EL (cell line): ENCODE data around the gene KRT77.

Source experiments
- DNase-seq: peaks from one replicate; pipeline ENCODE4 v3.0.0-alpha.2; 2016

The KRT77 gene

DNA sequence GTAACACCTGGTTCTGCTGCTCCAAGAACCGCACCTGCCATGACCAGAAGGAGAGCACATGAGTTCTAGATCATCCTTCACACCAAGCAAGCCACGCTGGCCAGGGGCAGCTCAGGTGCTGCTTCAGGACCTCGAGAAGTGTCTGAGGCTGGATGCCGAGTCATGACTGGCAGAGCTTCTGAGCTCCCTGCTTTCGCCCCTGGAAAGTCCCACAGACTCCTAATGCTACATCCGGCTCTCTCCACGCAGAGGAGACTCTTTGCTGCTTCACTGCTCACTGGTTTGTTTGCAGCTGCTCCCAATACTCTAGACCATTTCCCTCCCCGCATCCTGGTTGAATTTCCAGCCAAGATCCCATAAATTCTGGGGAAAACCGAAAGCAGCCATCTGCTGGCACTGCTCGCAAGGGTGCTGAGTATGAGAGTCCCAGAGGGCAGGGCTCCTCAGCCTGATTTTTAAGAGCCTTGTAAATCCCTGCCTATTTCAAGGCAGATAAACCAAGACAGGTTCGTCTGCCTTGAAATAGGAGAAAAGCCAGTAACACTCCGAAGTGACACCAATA, 52.7 kb downstream of the KRT77 start:
- DNase-seq, result peak; percentile 25

DNA sequence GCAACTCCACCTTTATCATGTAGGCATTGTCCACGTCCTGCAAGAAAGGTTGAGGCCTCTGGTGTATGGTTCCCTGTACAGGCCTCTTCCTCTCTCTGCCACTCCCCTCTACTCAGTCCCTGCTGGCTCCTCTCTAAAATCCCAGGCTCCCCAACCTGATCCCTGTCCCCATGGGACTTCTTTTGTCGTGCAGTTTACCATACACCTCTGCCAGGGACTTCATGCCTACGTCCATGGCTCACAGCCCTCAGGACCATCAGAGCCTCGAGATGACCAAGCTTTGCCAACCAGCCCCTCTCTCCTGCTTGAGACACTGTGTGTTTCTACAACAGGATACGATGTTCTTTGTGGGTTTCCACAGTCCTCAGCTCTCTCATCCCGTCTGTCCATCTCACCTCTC, 54.3 kb downstream of the KRT77 start:
- no peak for DNase-seq

DNA sequence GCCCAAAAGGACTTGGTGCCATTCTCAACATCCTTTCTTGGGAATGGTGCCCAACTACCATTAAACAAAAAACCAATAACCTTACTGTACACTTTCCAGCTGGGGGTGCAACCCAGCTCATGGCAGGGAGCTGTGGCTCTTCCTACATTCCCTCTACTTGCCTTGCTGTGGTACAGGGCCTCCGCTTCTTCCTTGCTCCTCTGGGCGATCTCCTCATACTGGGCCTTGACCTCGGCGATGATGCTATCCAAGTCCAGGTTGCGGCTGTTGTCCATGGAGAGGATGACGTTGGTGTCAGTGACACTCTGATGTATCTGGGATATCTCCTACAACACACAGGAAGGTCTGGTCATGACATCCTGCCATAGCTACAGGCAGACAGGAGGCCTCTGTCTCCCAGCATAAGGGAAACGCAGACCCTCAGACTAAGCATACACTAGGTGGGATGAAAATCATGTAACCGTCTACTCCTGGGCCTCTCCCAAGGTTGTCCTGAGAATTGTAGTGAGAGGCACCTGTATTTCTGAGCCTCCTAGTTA, 55.2 kb downstream of the KRT77 start:
- DNase-seq, result no peak

DNA sequence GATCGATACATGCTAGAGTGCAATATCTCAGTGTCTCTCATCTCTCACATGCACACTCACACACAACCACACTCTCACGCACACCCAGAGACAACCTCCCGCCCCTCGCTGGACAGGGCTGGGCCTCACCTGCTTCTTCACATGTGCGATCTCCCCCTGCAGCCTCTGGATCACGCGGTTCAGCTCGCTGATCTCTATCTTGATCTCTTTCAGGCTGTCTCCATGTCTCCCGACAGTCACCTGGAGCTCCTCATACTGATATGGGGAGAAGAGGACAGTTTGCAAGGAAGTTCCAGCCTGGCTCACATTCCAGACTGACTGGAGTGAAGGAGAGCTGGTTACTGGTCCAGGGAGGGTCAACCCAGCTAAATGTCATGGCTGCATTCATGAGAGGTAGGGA, 55.7 kb downstream of the KRT77 start:
- DNase-seq, result no peak

DNA sequence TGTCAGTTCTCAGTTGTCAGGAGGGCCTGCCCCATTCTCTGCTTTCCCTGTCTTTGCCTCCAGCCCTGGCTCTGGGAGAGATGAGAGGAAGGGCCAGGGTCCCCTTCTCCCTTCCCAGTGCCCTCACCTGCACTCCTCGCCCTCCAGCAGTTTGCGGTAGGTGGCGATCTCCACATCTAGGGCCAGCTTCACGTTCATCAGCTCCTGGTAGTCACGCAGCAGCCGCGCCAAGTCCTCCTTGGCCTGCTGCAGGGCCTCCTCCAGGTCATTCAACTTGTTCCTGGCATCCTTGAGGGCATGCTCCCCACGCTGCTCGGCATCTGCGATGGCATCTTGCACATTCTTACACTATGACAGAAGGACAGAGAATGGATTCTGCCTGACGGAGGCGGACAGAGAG, 56.7 kb downstream of the KRT77 start:
- no peak for DNase-seq

DNA sequence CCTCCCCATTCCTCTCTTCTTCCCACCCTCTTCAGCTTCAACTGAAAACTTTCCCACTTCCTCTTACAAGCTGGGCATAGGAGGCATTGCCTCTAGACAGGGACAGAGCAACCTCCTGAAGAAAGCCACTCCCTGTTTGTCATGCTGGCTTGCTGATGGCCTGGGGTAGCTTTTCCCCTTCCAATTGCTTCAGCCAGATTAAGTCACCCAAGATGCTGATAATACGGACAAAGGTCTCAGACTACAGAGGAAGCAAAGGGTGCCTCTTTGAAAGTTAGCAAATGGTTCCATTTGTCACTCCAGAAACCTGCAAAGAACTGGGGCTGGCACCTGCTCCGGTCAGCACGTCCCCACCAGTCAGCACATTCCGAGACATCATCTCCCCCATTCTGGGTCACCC, 57.3 kb downstream of the KRT77 start:
- DNase-seq, result no peak

DNA sequence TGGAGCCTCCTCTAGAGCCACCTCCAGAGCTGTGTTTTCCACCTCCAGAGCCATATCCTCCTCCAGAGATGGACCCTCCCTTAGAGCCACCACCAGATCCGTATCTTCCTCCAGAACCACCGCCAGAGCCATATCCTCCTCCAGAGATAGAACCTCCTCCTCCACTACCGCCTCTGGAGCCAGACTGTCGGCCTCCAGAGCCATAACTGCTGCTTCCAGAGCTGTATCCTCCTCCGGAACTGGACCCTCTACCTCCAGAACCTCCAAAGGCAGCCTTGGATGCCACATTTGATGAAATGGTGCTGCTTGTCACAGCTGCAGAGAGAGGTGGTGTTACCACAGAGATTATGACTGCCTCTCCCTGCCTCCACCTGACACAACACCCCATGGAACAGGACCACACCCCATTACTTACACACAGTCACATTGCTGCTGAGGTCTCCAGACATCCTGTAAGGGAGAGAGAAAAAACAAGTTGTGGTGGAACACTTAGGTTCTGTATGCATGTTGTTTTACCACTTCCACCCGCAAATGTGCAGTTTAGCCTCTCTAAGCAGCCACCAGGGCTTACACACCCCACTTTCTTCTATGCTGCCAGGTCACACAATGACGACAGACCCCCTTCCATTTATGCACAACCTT, 58.1 kb downstream of the KRT77 start:
- no peak for DNase-seq

DNA sequence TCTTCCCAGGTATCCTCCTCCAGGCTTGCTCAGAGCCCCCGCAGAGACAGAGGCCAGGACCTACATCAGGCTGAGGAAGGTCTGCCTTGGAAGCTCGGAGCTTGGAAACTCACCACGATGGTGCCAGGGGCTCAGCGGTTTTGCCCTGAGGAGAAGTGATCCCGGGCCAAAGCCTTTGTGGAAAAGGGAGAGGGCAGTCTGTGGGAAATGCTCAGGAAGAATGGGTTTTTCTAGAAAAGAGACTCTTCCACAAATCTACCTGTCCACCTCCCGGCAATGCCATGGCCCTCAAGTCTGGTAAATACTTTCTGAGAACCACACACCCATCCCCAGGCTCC, 59.3 kb downstream of the KRT77 start:
- no peak for DNase-seq

DNA sequence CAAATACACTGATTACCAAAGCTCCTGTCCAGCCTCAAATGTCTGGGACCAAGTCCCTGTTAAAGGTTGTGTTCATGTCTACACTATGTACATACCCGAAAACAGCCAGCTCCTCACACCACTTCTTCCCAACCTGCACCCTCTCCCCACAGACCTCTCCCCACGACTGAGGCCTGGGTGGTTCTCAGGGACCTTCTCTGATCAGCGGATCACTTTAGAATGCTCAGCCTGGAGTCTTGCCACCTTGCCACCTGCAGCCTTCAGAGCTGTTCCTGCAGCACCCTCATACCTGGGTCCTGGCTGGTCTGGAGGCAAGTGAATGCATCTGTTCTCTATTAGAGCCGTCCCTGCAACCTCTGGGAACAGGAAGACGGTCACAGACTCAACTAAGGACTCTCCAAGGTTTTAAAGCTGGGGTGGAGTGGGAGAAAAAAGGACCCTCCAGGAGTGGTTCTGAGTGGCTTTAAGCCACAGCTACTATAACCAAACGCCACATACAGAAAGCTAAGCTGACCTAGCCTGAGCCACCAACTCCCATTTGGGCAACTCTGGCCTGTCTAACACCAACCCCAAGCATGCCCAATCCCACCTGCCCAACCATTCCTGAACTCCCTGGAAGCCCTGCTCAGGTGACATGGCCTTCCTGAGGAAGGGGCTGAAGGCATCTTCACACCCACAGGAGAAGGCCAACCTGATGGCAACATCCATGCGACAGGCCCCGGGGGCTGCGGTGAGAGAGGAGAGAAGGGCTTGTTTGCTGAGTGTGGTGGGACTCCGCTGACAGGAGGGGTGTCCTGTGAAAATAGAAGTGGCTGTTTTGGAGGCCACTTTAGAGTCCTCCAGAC, 59.9 kb downstream of the KRT77 start:
- no peak for DNase-seq

DNA sequence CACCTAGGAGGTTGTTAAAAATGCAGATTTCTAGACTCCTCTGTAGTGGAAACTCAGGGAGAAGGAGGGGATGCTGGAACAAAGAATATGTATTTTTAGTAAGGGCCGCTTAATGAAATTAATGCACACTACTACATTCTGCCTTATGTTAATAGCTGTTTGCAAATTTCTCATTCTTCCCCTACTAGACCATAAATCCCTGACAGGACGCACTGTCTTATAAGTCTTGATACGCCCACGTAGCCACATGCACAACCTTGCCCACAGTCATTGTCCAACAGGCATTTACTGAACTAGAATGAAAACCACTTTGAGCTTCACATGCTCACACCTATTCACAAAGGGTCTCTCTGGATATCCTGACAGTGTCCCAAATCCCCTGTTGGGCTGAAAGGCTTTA, 61.9 kb downstream of the KRT77 start:
- no peak for DNase-seq
